Activated CD4-positive, alpha-beta T cell treated with anti-CD3 and anti-CD28 coated beads for 36 hours (primary cell): ENCODE results near the gene GGACT. TPM values are rescaled to one million over a fixed set of nuclear protein-coding genes. Genes with fewer than 3 reads are reported as not detected.
A peak's percentile ranks its signal among the peaks of the same experiment; 100 is the strongest.

Experiments used
- ATAC-seq: fragments of 200-7000 bp; cut with Tn5 transposase; one replicate; pipeline ENCODE4 v1.10.0; 2021; ENCODE audit warnings: mild to moderate bottlenecking, moderate library complexity
- CTCF ChIA-PET: fragments of 350-600 bp; sonication (Branson Sonifier 250); formaldehyde crosslinking; loops from one replicate; lab custom pipeline; 2021; ENCODE audit warnings: antibody characterized with exemption; lab: Charles Lee
- POLR2A ChIA-PET: fragments of 350-600 bp; sonication (Branson Sonifier 250); formaldehyde crosslinking; loops from one replicate; lab custom pipeline; 2021; ENCODE audit warnings: antibody characterized with exemption, inconsistent platforms; lab: Charles Lee
- DNase-seq: peaks from one replicate; pipeline ENCODE4 v3.0.0-alpha.2; 2020
- H3K27ac Mint-ChIP-seq: one replicate; pipeline ENCODE4 v1.8.0; 2021; ENCODE audit warnings: mixed read lengths
- H3K27me3 Mint-ChIP-seq: one replicate; pipeline ENCODE4 v1.8.0; 2021; ENCODE audit warnings: mixed read lengths
- H3K36me3 Mint-ChIP-seq: one replicate; pipeline ENCODE4 v1.8.0; 2021; ENCODE audit warnings: low read depth, mixed read lengths
- H3K4me1 Mint-ChIP-seq: one replicate; pipeline ENCODE4 v1.8.0; 2021; ENCODE audit warnings: mixed read lengths
- H3K4me3 Mint-ChIP-seq: one replicate; pipeline ENCODE4 v1.8.0; 2021; ENCODE audit warnings: mild to moderate bottlenecking, moderate library complexity, mixed read lengths
- H3K9me3 Mint-ChIP-seq: one replicate; pipeline ENCODE4 v1.8.0; 2021; ENCODE audit warnings: low read depth, mixed read lengths
- intact Hi-C, 2 experiments: fragments of 100-400 bp; cut with DNase I in 1 of 2; cut with micrococcal nuclease in 1 of 2; formaldehyde crosslinking; loops; one replicate each; pipeline versions ENCODE4 v1.14.2 to v1.15.1; 2022 to 2024; cut with DNase I, micrococcal nuclease
- total RNA-seq, 2 experiments: library from RNA; stranded (reverse); gene quantifications; one replicate each; pipeline ENCODE4 v1.2.3, GENCODE V29; 2021

The GGACT gene
- total RNA-seq, 2 experiments from 2014 or later, result 6.8 to 7.0 TPM

DNA sequence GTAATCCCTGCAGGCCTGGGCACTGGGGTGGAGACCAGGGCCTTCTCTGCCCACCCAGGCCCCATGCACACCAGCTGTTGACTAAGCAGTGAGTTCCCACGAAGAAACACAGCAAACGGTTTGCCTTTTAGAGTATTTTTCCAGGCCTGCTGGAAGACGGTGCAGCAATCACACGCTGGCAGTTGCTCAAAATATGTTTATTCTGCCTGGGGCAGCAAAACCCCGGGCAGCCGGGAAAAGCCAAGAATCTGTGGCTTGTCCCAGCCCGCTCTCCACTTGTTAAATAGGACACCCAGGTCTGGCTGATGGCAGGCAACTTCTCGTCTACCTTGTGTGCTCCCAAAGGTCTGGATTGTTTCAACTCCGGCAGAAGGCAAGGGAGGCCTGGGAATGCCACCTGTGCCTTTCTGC, 40.8 kb downstream of the GGACT start:
- no peaks in the 10 kb centered on the region for H3K9me3 Mint-ChIP-seq

GRCh38 chr13:100546713-100547405, 41.7 kb downstream of the GGACT start:
- Mint-ChIP-seq H3K27ac (no peak overlapping the region), H3K4me1 (peaks cover 6% of the 10 kb centered on the region), H3K4me3 (no peak overlapping the region), H3K36me3 (no peaks in the 10 kb centered on the region), H3K27me3 (no peaks in the 10 kb centered on the region), H3K9me3 (no peaks in the 10 kb centered on the region)
- POLR2A ChIA-PET, result no interaction called here
- intact Hi-C loops, result no loop called here
- CTCF ChIA-PET, result interaction anchor here (0.7 kb wide), 1 partner anchor 632 kb away, joined by 5 read pairs; no protein-coding TSS in a partner anchor
- DNase-seq, result no peak
- no peak for ATAC-seq

More for the DNA sequence above, 40.8 kb downstream of the GGACT start:
- ATAC-seq (no peak), DNase-seq (no peak)
- Mint-ChIP-seq H3K4me3 (no peak overlapping the region), H3K4me1 (peaks cover 2% of the 10 kb centered on the region), H3K36me3 (no peaks in the 10 kb centered on the region), H3K27ac (no peak overlapping the region), H3K27me3 (no peaks in the 10 kb centered on the region)
- CTCF ChIA-PET, result no interaction called here
- intact Hi-C loops, result no loop called here
- POLR2A ChIA-PET, result no interaction called here

GRCh38 chr13:100545684-100546061, 42.9 kb downstream of the GGACT start:
- ATAC-seq (no peak), DNase-seq (no peak)
- Mint-ChIP-seq H3K36me3 (no peaks in the 10 kb centered on the region), H3K27me3 (no peaks in the 10 kb centered on the region), H3K9me3 (no peaks in the 10 kb centered on the region), H3K4me3 (no peak overlapping the region), H3K27ac (no peak overlapping the region), H3K4me1 (peaks cover 6% of the 10 kb centered on the region)
- POLR2A ChIA-PET, result no interaction called here
- intact Hi-C loops, result no loop called here
- CTCF ChIA-PET, result interaction anchor here (0.5 kb wide), 1 partner anchor 515 kb away, joined by 3 read pairs; no protein-coding TSS in a partner anchor

DNA sequence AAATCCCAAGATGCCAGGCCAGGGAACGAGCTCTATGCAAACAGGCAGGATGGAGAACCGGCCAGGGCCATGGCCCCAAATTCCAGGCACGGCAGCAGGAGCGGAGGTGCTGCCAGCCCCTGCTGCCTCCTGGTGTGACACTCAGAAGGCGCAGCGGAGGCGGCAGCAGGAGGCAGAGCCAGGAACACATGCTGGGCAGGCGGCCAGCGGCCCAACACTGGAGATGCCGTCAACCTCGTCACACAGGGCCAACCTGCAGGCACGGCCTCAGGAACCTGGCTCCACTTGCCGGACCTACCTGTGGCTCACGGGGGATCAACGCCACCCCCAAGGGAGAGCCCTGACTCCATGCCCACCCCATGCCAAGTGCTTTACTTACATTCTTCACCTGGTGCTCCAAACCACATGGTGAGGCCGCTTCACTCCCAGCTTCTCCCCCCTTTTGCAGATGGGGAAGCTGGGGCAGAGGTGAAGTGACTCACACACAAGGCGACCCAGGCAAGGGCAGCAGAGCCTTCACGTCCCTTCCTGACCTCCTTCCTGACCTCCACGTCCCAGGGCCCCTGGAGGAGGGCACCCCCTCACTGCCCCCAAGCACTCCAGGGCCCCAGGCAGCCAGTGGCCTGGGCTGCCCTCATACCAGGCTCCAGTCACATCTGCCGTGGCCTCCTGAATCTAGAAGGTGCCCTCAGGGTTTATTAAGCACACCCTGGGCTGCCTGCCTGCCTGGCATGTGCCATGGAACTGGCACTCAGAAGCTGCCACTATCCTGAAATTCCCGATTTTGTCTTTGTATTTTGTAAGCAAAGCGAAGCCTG, 43.5 kb downstream of the GGACT start:
- Mint-ChIP-seq H3K4me1 (peaks cover 6% of the 10 kb centered on the region), H3K27ac (no peak overlapping the region), H3K9me3 (no peaks in the 10 kb centered on the region), H3K36me3 (no peaks in the 10 kb centered on the region), H3K4me3 (no peak overlapping the region), H3K27me3 (no peaks in the 10 kb centered on the region)
- POLR2A ChIA-PET, result no interaction called here
- CTCF ChIA-PET, result no interaction called here
- intact Hi-C loops, result no loop called here
- DNase-seq (no peak), ATAC-seq (no peak)

- Mint-ChIP-seq H3K36me3 (no peaks in the 10 kb centered on the region), H3K27ac (no peak overlapping the region), H3K9me3 (no peaks in the 10 kb centered on the region), H3K4me1 (peaks cover 10% of the 10 kb centered on the region), H3K27me3 (no peaks in the 10 kb centered on the region), H3K4me3 (no peak overlapping the region)
- POLR2A ChIA-PET, result no interaction called here
- CTCF ChIA-PET, result interaction anchor here (0.6 to 0.7 kb wide), 2 partner anchors 8 to 41 kb away, joined by 3 read pairs; no protein-coding TSS in a partner anchor
- DNase-seq, result no peak
- ATAC-seq, result no peak
- intact Hi-C loops, result no loop called here
These were observed 44.6 kb downstream of the GGACT start for GRCh38 chr13:100543872-100544602.

DNA sequence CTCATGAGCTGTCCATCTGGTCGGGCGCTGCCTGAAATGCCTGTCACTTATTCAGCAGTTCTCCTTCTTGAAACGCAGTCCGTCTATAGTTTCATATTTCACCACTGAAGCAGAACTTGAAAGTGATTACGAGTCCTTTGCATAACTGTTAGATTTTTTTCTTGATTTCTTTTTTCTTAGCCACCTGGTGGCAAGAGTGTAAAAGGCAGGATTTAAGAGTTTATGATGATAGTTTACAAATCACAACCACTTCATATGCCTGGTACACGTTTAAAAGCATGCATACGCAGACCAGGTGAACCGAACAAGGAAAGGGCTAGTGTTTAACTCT, 45.8 kb downstream of the GGACT start:
- POLR2A ChIA-PET, result no interaction called here
- H3K27me3 Mint-ChIP-seq, result no peaks in the 10 kb centered on the region
- no peaks in the 10 kb centered on the region for H3K36me3 Mint-ChIP-seq
- ATAC-seq (peak; percentile 64), DNase-seq (peak; percentile 14)
- peaks cover 20% of the 10 kb centered on the region for H3K4me1 Mint-ChIP-seq
- H3K9me3 Mint-ChIP-seq, result no peaks in the 10 kb centered on the region
- CTCF ChIA-PET, result interaction anchor here (0.7 kb wide), 1 partner anchor 33 kb away, joined by 4 read pairs; no protein-coding TSS in a partner anchor
- intact Hi-C loops, result loop anchor here in 1 of 2 experiments (1.0 kb wide), 1 partner anchor 884 kb away; no protein-coding TSS in a partner anchor
- no peak overlapping the region for H3K27ac Mint-ChIP-seq
- H3K4me3 Mint-ChIP-seq, result no peak overlapping the region

DNA sequence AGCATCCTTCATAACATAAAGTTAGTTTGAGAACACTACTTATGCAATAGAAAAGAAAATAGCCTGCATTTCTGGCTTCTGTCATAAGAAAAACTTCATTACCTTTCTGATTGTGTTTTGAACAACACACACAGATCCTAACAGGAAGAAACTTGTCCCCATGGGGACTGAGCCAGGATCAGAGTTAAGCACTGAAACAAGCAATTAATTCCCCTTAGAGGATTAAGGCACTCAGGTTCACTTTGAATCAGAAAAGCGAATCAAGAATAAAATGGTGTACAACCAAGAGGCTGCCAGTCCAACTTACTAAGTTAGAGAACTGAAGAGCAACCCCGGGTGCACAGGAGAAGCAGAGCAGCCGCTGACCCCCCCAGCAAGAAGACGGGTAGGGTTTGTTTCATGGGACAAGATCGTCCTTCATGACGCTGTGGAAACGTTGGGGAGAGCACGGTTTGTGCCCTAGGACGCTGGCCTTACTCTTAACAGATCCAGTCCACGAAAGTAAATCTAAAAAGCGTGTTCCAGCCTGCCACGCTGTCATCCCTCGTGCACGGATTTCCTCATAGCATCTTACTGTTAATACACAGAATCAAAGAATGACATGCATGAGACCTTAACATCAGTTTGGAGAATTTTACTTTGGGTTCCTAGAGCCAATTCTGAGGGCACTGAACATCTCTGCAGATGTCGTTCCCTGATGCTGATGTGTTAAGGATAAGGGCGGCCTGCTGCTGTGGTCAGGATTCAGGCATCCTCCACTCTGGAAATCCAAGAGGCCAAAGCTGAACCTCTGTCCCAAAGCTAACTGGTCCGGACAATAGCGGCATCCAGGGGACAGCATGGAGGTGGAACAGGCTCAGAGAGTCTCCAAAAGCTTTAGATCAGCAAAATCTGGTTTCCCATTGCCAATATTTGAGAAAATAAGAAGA, 46.4 kb downstream of the GGACT start:
- intact Hi-C loops, result loop anchor here in 1 of 2 experiments (1.0 kb wide), 1 partner anchor 884 kb away; no protein-coding TSS in a partner anchor
- Mint-ChIP-seq H3K27me3 (no peaks in the 10 kb centered on the region), H3K9me3 (no peaks in the 10 kb centered on the region), H3K36me3 (no peaks in the 10 kb centered on the region), H3K4me1 (peaks cover 27% of the 10 kb centered on the region), H3K27ac (no peak overlapping the region), H3K4me3 (no peak overlapping the region)
- ChIA-PET CTCF (interaction anchor here (0.7 to 1.0 kb wide), 2 partner anchors 10 to 32 kb away, joined by 3 to 4 read pairs; no protein-coding TSS in a partner anchor), POLR2A (no interaction called here)
- no peak for ATAC-seq
- no peak for DNase-seq

DNA sequence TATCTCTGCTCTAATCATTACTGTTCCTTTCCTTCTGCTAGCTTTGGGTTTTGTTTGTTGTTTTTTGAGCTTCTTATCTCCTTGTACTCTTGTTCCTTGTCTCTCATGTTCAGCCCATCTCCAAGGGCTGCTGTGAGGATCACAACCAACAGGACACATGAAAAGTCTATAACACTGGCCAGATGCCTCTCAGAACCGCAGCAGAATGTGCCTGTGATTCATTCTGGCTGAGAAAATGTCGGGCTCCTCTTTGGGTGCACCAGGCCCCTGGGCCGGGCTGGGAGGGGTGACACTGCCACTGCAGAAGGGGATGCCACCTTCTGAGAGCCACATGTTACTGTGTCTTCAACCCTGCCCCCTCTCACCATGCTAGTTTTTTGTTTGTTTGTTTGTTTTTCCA, 48.0 kb downstream of the GGACT start:
- Mint-ChIP-seq H3K27me3 (no peaks in the 10 kb centered on the region), H3K4me1 (peaks cover 30% of the 10 kb centered on the region), H3K27ac (no peak overlapping the region), H3K4me3 (no peak overlapping the region), H3K36me3 (no peaks in the 10 kb centered on the region), H3K9me3 (no peaks in the 10 kb centered on the region)
- intact Hi-C loops, result no loop called here
- ATAC-seq (no peak), DNase-seq (no peak)
- CTCF ChIA-PET, result interaction anchor here (1.0 kb wide), 1 partner anchor 11 kb away, joined by 3 read pairs; no protein-coding TSS in a partner anchor
- POLR2A ChIA-PET, result no interaction called here

GRCh38 chr13:100537951-100538462, 50.6 kb downstream of the GGACT start:
- H3K4me3 Mint-ChIP-seq, result no peak overlapping the region
- H3K36me3 Mint-ChIP-seq, result no peaks in the 10 kb centered on the region
- ATAC-seq, result no peak
- CTCF ChIA-PET, result no interaction called here
- no peaks in the 10 kb centered on the region for H3K9me3 Mint-ChIP-seq
- no peak overlapping the region for H3K27ac Mint-ChIP-seq
- POLR2A ChIA-PET, result no interaction called here
- intact Hi-C loops, result no loop called here
- no peak for DNase-seq
- H3K27me3 Mint-ChIP-seq, result no peaks in the 10 kb centered on the region
- H3K4me1 Mint-ChIP-seq, result peaks cover 30% of the 10 kb centered on the region

DNA sequence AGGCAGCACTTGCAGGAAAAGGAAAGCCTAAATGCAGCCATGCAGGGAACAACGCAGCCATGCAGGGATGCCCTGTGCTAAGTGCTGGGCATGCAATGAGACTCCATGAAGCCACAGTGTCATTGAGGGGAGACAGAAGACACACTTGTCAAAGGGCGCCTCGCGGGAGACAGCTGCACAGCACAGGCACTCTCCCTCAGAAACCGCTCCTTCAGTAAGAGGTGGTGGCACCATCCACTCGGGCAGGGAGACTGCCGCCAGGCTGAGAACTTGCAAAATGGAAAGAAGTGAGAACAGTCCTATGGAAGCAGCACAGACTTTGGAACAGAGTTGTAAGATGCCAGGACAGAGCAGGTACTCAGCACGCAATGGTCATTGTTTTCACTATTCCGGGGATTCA, 51.1 kb downstream of the GGACT start:
- H3K9me3 Mint-ChIP-seq, result no peaks in the 10 kb centered on the region
- POLR2A ChIA-PET, result no interaction called here

More for the DNA sequence above, 51.1 kb downstream of the GGACT start:
- Mint-ChIP-seq H3K4me1 (peaks cover 25% of the 10 kb centered on the region), H3K4me3 (no peak overlapping the region), H3K27me3 (no peaks in the 10 kb centered on the region), H3K36me3 (no peaks in the 10 kb centered on the region), H3K27ac (no peak overlapping the region)
- CTCF ChIA-PET, result interaction anchor here (0.5 kb wide), 1 partner anchor 12 kb away, joined by 3 read pairs; no protein-coding TSS in a partner anchor
- no peak for DNase-seq
- intact Hi-C loops, result no loop called here
- ATAC-seq, result no peak
